ENCODE measurements around the gene ADAMTS16. TPM values are rescaled to one million over a fixed set of nuclear protein-coding genes. Genes with fewer than 3 reads are reported as not detected.

The ADAMTS16 gene
- total RNA-seq, 1 experiment from 2014 or later: 0.28 TPM

GRCh38 chr5:5285906-5286305 is 145.8 kb downstream of the ADAMTS16 start:
- POLR2A ChIA-PET (ENCODE audit: low non-redundant PET): no interaction called here
- no peaks in the 10 kb centered on the region for H3K9me3 ChIP-seq (ENCODE audit: low read depth, low read length, poor library complexity, severe bottlenecking)
- CTCF ChIA-PET: no interaction called here
- no peak for DNase-seq (ENCODE audit: low spot score)
- no peak overlapping the region for H3K27ac ChIP-seq (ENCODE audit: low read depth, low read length, poor library complexity, severe bottlenecking)
- BruUV-seq (replicated peaks): no TSS peak
- no peaks in the 10 kb centered on the region for H3K27me3 ChIP-seq (replicated peaks; ENCODE audit: insufficient read depth, low read depth, low read length, poor library complexity)
- TF ChIP-seq EZH2 (IDR thresholded peaks at IDR 0.05; ENCODE audit: borderline replicate concordance, low read depth, low read length, poor library complexity, severe bottlenecking) (no peak), CTCF (conservative IDR thresholded peaks at IDR 0.05; ENCODE audit: low read depth, low read length) (no peak)
- no peaks in the 10 kb centered on the region for H3K4me1 ChIP-seq (ENCODE audit: insufficient read depth, low read length, poor library complexity, severe bottlenecking)
- H3K36me3 ChIP-seq (ENCODE audit: insufficient read depth, low read length, poor library complexity, severe bottlenecking): no peaks in the 10 kb centered on the region
- intact Hi-C loops (cut with micrococcal nuclease; ENCODE audit: unreplicated experiment): no loop called here
- no peak overlapping the region for H3K4me3 ChIP-seq (ENCODE audit: low read depth, low read length, poor library complexity, severe bottlenecking)

GRCh38 chr5:5287419-5287818 is 147.3 kb downstream of the ADAMTS16 start:
- Histone ChIP-seq H3K9me3 (ENCODE audit: low read depth, low read length, poor library complexity, severe bottlenecking) (no peaks in the 10 kb centered on the region), H3K36me3 (ENCODE audit: insufficient read depth, low read length, poor library complexity, severe bottlenecking) (no peaks in the 10 kb centered on the region), H3K27ac (ENCODE audit: low read depth, low read length, poor library complexity, severe bottlenecking) (no peak overlapping the region), H3K4me1 (ENCODE audit: insufficient read depth, low read length, poor library complexity, severe bottlenecking) (no peaks in the 10 kb centered on the region), H3K27me3 (replicated peaks; ENCODE audit: insufficient read depth, low read depth, low read length, poor library complexity) (no peaks in the 10 kb centered on the region), H3K4me3 (ENCODE audit: low read depth, low read length, poor library complexity, severe bottlenecking) (no peak overlapping the region)
- CTCF ChIA-PET: no interaction called here
- no peak for TF ChIP-seq CTCF (conservative IDR thresholded peaks at IDR 0.05; ENCODE audit: low read depth, low read length)
- TF ChIP-seq EZH2 (IDR thresholded peaks at IDR 0.05; ENCODE audit: borderline replicate concordance, low read depth, low read length, poor library complexity, severe bottlenecking): no peak
- POLR2A ChIA-PET (ENCODE audit: low non-redundant PET): no interaction called here
- DNase-seq (ENCODE audit: low spot score): no peak
- intact Hi-C loops (cut with micrococcal nuclease; ENCODE audit: unreplicated experiment): no loop called here
- no TSS peak for BruUV-seq (replicated peaks)

GRCh38 chr5:5288201-5288600 is 148.1 kb downstream of the ADAMTS16 start:
- POLR2A ChIA-PET (ENCODE audit: low non-redundant PET): no interaction called here
- Histone ChIP-seq H3K4me3 (ENCODE audit: low read depth, low read length, poor library complexity, severe bottlenecking) (no peak overlapping the region), H3K27me3 (replicated peaks; ENCODE audit: insufficient read depth, low read depth, low read length, poor library complexity) (no peaks in the 10 kb centered on the region), H3K36me3 (ENCODE audit: insufficient read depth, low read length, poor library complexity, severe bottlenecking) (no peaks in the 10 kb centered on the region), H3K9me3 (ENCODE audit: low read depth, low read length, poor library complexity, severe bottlenecking) (no peaks in the 10 kb centered on the region), H3K27ac (ENCODE audit: low read depth, low read length, poor library complexity, severe bottlenecking) (no peak overlapping the region), H3K4me1 (ENCODE audit: insufficient read depth, low read length, poor library complexity, severe bottlenecking) (no peaks in the 10 kb centered on the region)
- intact Hi-C loops (cut with micrococcal nuclease; ENCODE audit: unreplicated experiment): no loop called here
- DNase-seq (ENCODE audit: low spot score): no peak
- TF ChIP-seq EZH2 (IDR thresholded peaks at IDR 0.05; ENCODE audit: borderline replicate concordance, low read depth, low read length, poor library complexity, severe bottlenecking): no peak
- no peak for TF ChIP-seq CTCF (conservative IDR thresholded peaks at IDR 0.05; ENCODE audit: low read depth, low read length)
- CTCF ChIA-PET: no interaction called here
- no TSS peak for BruUV-seq (replicated peaks)
